AG04450 (cell line): ENCODE measurements around the gene TET1. TPM values are rescaled to one million over a fixed set of nuclear protein-coding genes. Genes with fewer than 3 reads are reported as not detected.

Experiments used
- CTCF ChIA-PET: fragments of 300-600, 350-600 bp; formaldehyde crosslinking; extraction: SDS; loops from one replicate; lab custom pipeline; 2022; ENCODE audit warnings: antibody characterized with exemption, inconsistent platforms; lab: Charles Lee
- POLR2A ChIA-PET: fragments of 350-600 bp; formaldehyde crosslinking; extraction: SDS; loops from one replicate; lab custom pipeline; 2021; ENCODE audit warnings: antibody characterized with exemption, inconsistent platforms; lab: Yijun Ruan, JAX
- DNase-seq: peaks from one replicate; pipeline ENCODE4 v3.0.0-alpha.2; 2011; ENCODE audit warnings: low read depth, low spot score
- H3K27ac ChIP-seq: one replicate; pipeline ENCODE4 v1.5.1; 2012; ENCODE audit warnings: low read depth, low read length, control low read depth
- H3K27me3 ChIP-seq: one replicate; pipeline ENCODE4 v1.6.0; 2012; ENCODE audit warnings: low read length; ENCODE audit not compliant: control insufficient read depth, insufficient read depth
- H3K4me3 ChIP-seq: 2 replicates; pipeline ENCODE4 v1.5.1; 2011; ENCODE audit warnings: mild to moderate bottlenecking, low read depth, low read length, control low read depth
- H3K9me3 ChIP-seq: 2 replicates; pipeline ENCODE4 v1.5.1; 2012; ENCODE audit warnings: low read length; ENCODE audit not compliant: control insufficient read depth, insufficient read depth
- CTCF ChIP-seq: IDR thresholded peaks from 2 replicates; pipeline ENCODE4 v1.5.1; 2011; ENCODE audit warnings: low read depth, low read length, control low read depth, inconsistent platforms
- polyA plus RNA-seq: library from polyadenylated mRNA; depleted of rRNA; stranded (reverse); fragments of >200 nt; gene quantifications from 2 replicates; pipeline ENCODE4 v1.2.3, GENCODE V29; 2011

TET1 gene
- polyA plus RNA-seq, 1 experiment: 3.4 TPM

GRCh38 chr10:68550747-68551411 lies 9.3 kb upstream of the TET1 start:
- H3K4me3 ChIP-seq: no peak overlapping the region
- no peak overlapping the region for H3K27ac ChIP-seq
- peak; percentile 92 for TF ChIP-seq CTCF
- H3K9me3 ChIP-seq: no peaks in the 10 kb centered on the region
- DNase-seq: peak; percentile 55
- ChIA-PET POLR2A (interaction anchor here (2.5 kb wide), 1 partner anchor 9 kb away, joined by 9 read pairs; the partner anchor contains the start of gene TET1), CTCF (interaction anchor here (0.6 to 2.5 kb wide), 20 partner anchors 8 to 347 kb away, joined by 3 to 13 read pairs (median 4); partner anchors contain the start of gene TET1)
- no peaks in the 10 kb centered on the region for H3K27me3 ChIP-seq

- TF ChIP-seq CTCF: no peak
- ChIA-PET POLR2A (no interaction called here), CTCF (no interaction called here)
- H3K27me3 ChIP-seq: no peaks in the 10 kb centered on the region
- no peak for DNase-seq
- H3K27ac ChIP-seq: no peak overlapping the region
- no peaks in the 10 kb centered on the region for H3K9me3 ChIP-seq
- no peak overlapping the region for H3K4me3 ChIP-seq
Observed at GRCh38 chr10:68553138-68553537, 7.0 kb upstream of the TET1 start.

- no peak for DNase-seq
- TF ChIP-seq CTCF: no peak
- ChIA-PET CTCF (no interaction called here), POLR2A (no interaction called here)
- H3K27ac ChIP-seq: no peak overlapping the region
- H3K4me3 ChIP-seq: no peak overlapping the region
- H3K9me3 ChIP-seq: no peaks in the 10 kb centered on the region
- no peaks in the 10 kb centered on the region for H3K27me3 ChIP-seq
Observed at GRCh38 chr10:68553599-68553998, 6.5 kb upstream of the TET1 start.

- DNase-seq: no peak
- no peak overlapping the region for H3K4me3 ChIP-seq
- H3K27me3 ChIP-seq: no peaks in the 10 kb centered on the region
- H3K27ac ChIP-seq: no peak overlapping the region
- TF ChIP-seq CTCF: no peak
- CTCF ChIA-PET: no interaction called here
- POLR2A ChIA-PET: no interaction called here
- H3K9me3 ChIP-seq: no peaks in the 10 kb centered on the region
Observed at GRCh38 chr10:68558478-68558877, 1.7 kb upstream of the TET1 start.

GRCh38 chr10:68559251-68559650 lies 886 bp upstream of the TET1 start:
- ChIA-PET POLR2A (interaction anchor here (0.9 to 3.0 kb wide), 5 partner anchors 9 to 227 kb away, joined by 3 to 21 read pairs (median 3); partner anchors contain the start of genes CCAR1 and HNRNPH3), CTCF (interaction anchor here (1.0 to 1.5 kb wide), 2 partner anchors 8 to 152 kb away, joined by 3 to 13 read pairs; partner anchors contain the start of gene RUFY2)
- no peak for TF ChIP-seq CTCF
- H3K9me3 ChIP-seq: no peaks in the 10 kb centered on the region
- DNase-seq: no peak
- no peaks in the 10 kb centered on the region for H3K27me3 ChIP-seq
- H3K27ac ChIP-seq: no peak overlapping the region
- no peak overlapping the region for H3K4me3 ChIP-seq
